Measurements from ENCODE around the gene CAMTA1.

CAMTA1 gene

GRCh38 chr1:7676274-7676945 lies 891.2 kb downstream of the CAMTA1 start:
- WGBS (ENCODE audit: extremely low coverage, insufficient coverage, insufficient read length), result no CpG with 5 or more reads among the region's 15 CpGs

GRCh38 chr1:7677111-7677510 lies 891.9 kb downstream of the CAMTA1 start:
- H2BK120ac ChIP-seq (ENCODE audit: insufficient read depth, low read length, poor library complexity), result no peak overlapping the region
- peaks cover 5% of the 10 kb centered on the region for H3K79me2 ChIP-seq (ENCODE audit: control insufficient read depth, insufficient read depth, low read length, poor library complexity)
- H3K18ac ChIP-seq (ENCODE audit: low read length), result no peak overlapping the region
- H3K4me3 ChIP-seq (ENCODE audit: low read depth, low read length), result no peak overlapping the region
- H3K4me2 ChIP-seq (ENCODE audit: low read length), result no peak overlapping the region
- no peak overlapping the region for H3K9ac ChIP-seq (ENCODE audit: low read length)
- no peak overlapping the region for H3K23ac ChIP-seq (ENCODE audit: low read length)
- H4K12ac ChIP-seq (ENCODE audit: low read depth, low read length), result no peak overlapping the region
- H4K8ac ChIP-seq (ENCODE audit: low read depth, low read length), result no peak overlapping the region
- H3K27me3 ChIP-seq (ENCODE audit: insufficient read depth, low read length), result peaks cover 22% of the 10 kb centered on the region
- H2BK12ac ChIP-seq (ENCODE audit: low read length), result no peak overlapping the region
- H4K91ac ChIP-seq (ENCODE audit: low read depth, low read length), result no peak overlapping the region
- DNase-seq, result no peak
- no peak overlapping the region for H2AFZ ChIP-seq (ENCODE audit: insufficient read depth, low read length, poor library complexity)
- H3K14ac ChIP-seq (ENCODE audit: low read length), result no peak overlapping the region
- H3K36me3 ChIP-seq (ENCODE audit: control insufficient read depth in 1 of 2, insufficient read depth in 2 of 2, low read length in 2 of 2), result no peaks in the 10 kb centered on the region
- no peaks in the 10 kb centered on the region for H3K4me1 ChIP-seq (ENCODE audit: control insufficient read depth in 1 of 2, insufficient read depth in 2 of 2, low read length in 2 of 2)
- no peak overlapping the region for H3K4ac ChIP-seq (ENCODE audit: low read depth, low read length)
- H3K9me3 ChIP-seq (ENCODE audit: insufficient read depth, low read depth, low read length), result no peaks in the 10 kb centered on the region
- WGBS (ENCODE audit: extremely low coverage, insufficient coverage, insufficient read length), result no CpG with 5 or more reads among the region's 7 CpGs
- H2BK5ac ChIP-seq (ENCODE audit: low read depth, low read length, poor library complexity), result no peak overlapping the region
- H2AK5ac ChIP-seq (ENCODE audit: low read length), result no peak overlapping the region
- no peak overlapping the region for H3K27ac ChIP-seq (ENCODE audit: low read depth, low read length)
- H3K79me1 ChIP-seq (ENCODE audit: low read length), result peaks cover 6% of the 10 kb centered on the region

More at GRCh38 chr1:7676274-7676945, 891.2 kb downstream of the CAMTA1 start:
- no peaks in the 10 kb centered on the region for H3K9me3 ChIP-seq (ENCODE audit: insufficient read depth, low read depth, low read length)
- H2BK5ac ChIP-seq (ENCODE audit: low read depth, low read length, poor library complexity), result no peak overlapping the region
- no peak overlapping the region for H3K4me2 ChIP-seq (ENCODE audit: low read length)
- peaks cover 6% of the 10 kb centered on the region for H3K79me1 ChIP-seq (ENCODE audit: low read length)
- no peak overlapping the region for H2BK12ac ChIP-seq (ENCODE audit: low read length)
- no peak overlapping the region for H4K91ac ChIP-seq (ENCODE audit: low read depth, low read length)
- no peaks in the 10 kb centered on the region for H3K4me1 ChIP-seq (ENCODE audit: control insufficient read depth in 1 of 2, insufficient read depth in 2 of 2, low read length in 2 of 2)
- H3K27ac ChIP-seq (ENCODE audit: low read depth, low read length), result no peak overlapping the region
- no peak overlapping the region for H3K4me3 ChIP-seq (ENCODE audit: low read depth, low read length)
- H3K23ac ChIP-seq (ENCODE audit: low read length), result no peak overlapping the region
- no peak for DNase-seq
- peaks cover 22% of the 10 kb centered on the region for H3K27me3 ChIP-seq (ENCODE audit: insufficient read depth, low read length)
- no peaks in the 10 kb centered on the region for H3K36me3 ChIP-seq (ENCODE audit: control insufficient read depth in 1 of 2, insufficient read depth in 2 of 2, low read length in 2 of 2)
- no peak overlapping the region for H4K8ac ChIP-seq (ENCODE audit: low read depth, low read length)
- H2AFZ ChIP-seq (ENCODE audit: insufficient read depth, low read length, poor library complexity), result no peak overlapping the region
- H2AK5ac ChIP-seq (ENCODE audit: low read length), result no peak overlapping the region
- no peak overlapping the region for H4K12ac ChIP-seq (ENCODE audit: low read depth, low read length)
- H3K9ac ChIP-seq (ENCODE audit: low read length), result no peak overlapping the region
- H3K18ac ChIP-seq (ENCODE audit: low read length), result no peak overlapping the region
- no peak overlapping the region for H3K14ac ChIP-seq (ENCODE audit: low read length)
- H2BK120ac ChIP-seq (ENCODE audit: insufficient read depth, low read length, poor library complexity), result no peak overlapping the region
- no peak overlapping the region for H3K4ac ChIP-seq (ENCODE audit: low read depth, low read length)
- peaks cover 5% of the 10 kb centered on the region for H3K79me2 ChIP-seq (ENCODE audit: control insufficient read depth, insufficient read depth, low read length, poor library complexity)

- H3K79me2 ChIP-seq (ENCODE audit: control insufficient read depth, insufficient read depth, low read length, poor library complexity), result peaks cover 5% of the 10 kb centered on the region
- no peak overlapping the region for H2BK5ac ChIP-seq (ENCODE audit: low read depth, low read length, poor library complexity)
- H4K91ac ChIP-seq (ENCODE audit: low read depth, low read length), result no peak overlapping the region
- H3K4me3 ChIP-seq (ENCODE audit: low read depth, low read length), result peak overlapping the region; percentile 4
- no peaks in the 10 kb centered on the region for H3K36me3 ChIP-seq (ENCODE audit: control insufficient read depth in 1 of 2, insufficient read depth in 2 of 2, low read length in 2 of 2)
- no peak overlapping the region for H4K12ac ChIP-seq (ENCODE audit: low read depth, low read length)
- no peaks in the 10 kb centered on the region for H3K4me1 ChIP-seq (ENCODE audit: control insufficient read depth in 1 of 2, insufficient read depth in 2 of 2, low read length in 2 of 2)
- H3K4me2 ChIP-seq (ENCODE audit: low read length), result no peak overlapping the region
- peaks cover 6% of the 10 kb centered on the region for H3K79me1 ChIP-seq (ENCODE audit: low read length)
- no CpG with 5 or more reads among the region's 10 CpGs for WGBS (ENCODE audit: extremely low coverage, insufficient coverage, insufficient read length)
- no peak overlapping the region for H3K14ac ChIP-seq (ENCODE audit: low read length)
- H2AFZ ChIP-seq (ENCODE audit: insufficient read depth, low read length, poor library complexity), result no peak overlapping the region
- peaks cover 22% of the 10 kb centered on the region for H3K27me3 ChIP-seq (ENCODE audit: insufficient read depth, low read length)
- H3K18ac ChIP-seq (ENCODE audit: low read length), result no peak overlapping the region
- H3K9ac ChIP-seq (ENCODE audit: low read length), result no peak overlapping the region
- no peak overlapping the region for H2BK120ac ChIP-seq (ENCODE audit: insufficient read depth, low read length, poor library complexity)
- H2BK12ac ChIP-seq (ENCODE audit: low read length), result no peak overlapping the region
- H3K27ac ChIP-seq (ENCODE audit: low read depth, low read length), result no peak overlapping the region
- no peak for DNase-seq
- H3K4ac ChIP-seq (ENCODE audit: low read depth, low read length), result no peak overlapping the region
- no peak overlapping the region for H3K23ac ChIP-seq (ENCODE audit: low read length)
- no peak overlapping the region for H2AK5ac ChIP-seq (ENCODE audit: low read length)
- H4K8ac ChIP-seq (ENCODE audit: low read depth, low read length), result no peak overlapping the region
- no peaks in the 10 kb centered on the region for H3K9me3 ChIP-seq (ENCODE audit: insufficient read depth, low read depth, low read length)
These were observed 892.6 kb downstream of the CAMTA1 start for GRCh38 chr1:7677815-7678214.

GRCh38 chr1:7678491-7679158 lies 893.4 kb downstream of the CAMTA1 start:
- Histone ChIP-seq H3K4me2 (ENCODE audit: low read length) (no peak overlapping the region), H3K79me1 (ENCODE audit: low read length) (peaks cover 6% of the 10 kb centered on the region), H3K36me3 (ENCODE audit: control insufficient read depth in 1 of 2, insufficient read depth in 2 of 2, low read length in 2 of 2) (no peaks in the 10 kb centered on the region), H2AK5ac (ENCODE audit: low read length) (no peak overlapping the region), H3K27ac (ENCODE audit: low read depth, low read length) (no peak overlapping the region), H4K12ac (ENCODE audit: low read depth, low read length) (no peak overlapping the region), H3K79me2 (ENCODE audit: control insufficient read depth, insufficient read depth, low read length, poor library complexity) (peaks cover 5% of the 10 kb centered on the region), H3K27me3 (ENCODE audit: insufficient read depth, low read length) (peaks cover 22% of the 10 kb centered on the region), H4K8ac (ENCODE audit: low read depth, low read length) (no peak overlapping the region), H3K4ac (ENCODE audit: low read depth, low read length) (no peak overlapping the region), H2BK12ac (ENCODE audit: low read length) (no peak overlapping the region), H3K4me1 (ENCODE audit: control insufficient read depth in 1 of 2, insufficient read depth in 2 of 2, low read length in 2 of 2) (no peaks in the 10 kb centered on the region), H3K23ac (ENCODE audit: low read length) (no peak overlapping the region), H3K4me3 (ENCODE audit: low read depth, low read length) (no peak overlapping the region), H3K18ac (ENCODE audit: low read length) (no peak overlapping the region), H3K14ac (ENCODE audit: low read length) (no peak overlapping the region), H2BK5ac (ENCODE audit: low read depth, low read length, poor library complexity) (no peak overlapping the region), H3K9ac (ENCODE audit: low read length) (no peak overlapping the region), H3K9me3 (ENCODE audit: insufficient read depth, low read depth, low read length) (no peaks in the 10 kb centered on the region), H2BK120ac (ENCODE audit: insufficient read depth, low read length, poor library complexity) (no peak overlapping the region), H4K91ac (ENCODE audit: low read depth, low read length) (no peak overlapping the region), H2AFZ (ENCODE audit: insufficient read depth, low read length, poor library complexity) (no peak overlapping the region)
- no peak for DNase-seq
- no CpG with 5 or more reads among the region's 9 CpGs for WGBS (ENCODE audit: extremely low coverage, insufficient coverage, insufficient read length)
